CD4-positive, alpha-beta T cell treated with Interferon alpha-2 for 1 hour (primary cell): Measurements from ENCODE around the gene AHSG.
"Not testable (repeated sequence)": the region's sequence is repeated elsewhere in the genome, so short reads cannot be mapped to it uniquely, and the experiment has no call there.

Experiments used
- DNase-seq, 2 donors: peaks; one replicate each; pipeline ENCODE4 v3.0.0-alpha.2; 2020 to 2022

The AHSG gene

GRCh38 chr3:186618318-186618938, 5.6 kb downstream of the AHSG start:
- DNase-seq: no peak

- DNase-seq: no peak
These were observed 6.9 kb downstream of the AHSG start for GRCh38 chr3:186619787-186620212.

- DNase-seq: no peak
These were observed 7.6 kb downstream of the AHSG start for GRCh38 chr3:186620213-186621092.

GRCh38 chr3:186621894-186622650, 9.2 kb downstream of the AHSG start:
- DNase-seq: no peak

GRCh38 chr3:186622651-186623310, 9.9 kb downstream of the AHSG start:
- no peak for DNase-seq

GRCh38 chr3:186624598-186624997, 11.7 kb downstream of the AHSG start:
- no peak for DNase-seq

- no peak for DNase-seq
These were observed 12.8 kb downstream of the AHSG start for GRCh38 chr3:186625600-186626042.

GRCh38 chr3:186626254-186626847, 13.5 kb downstream of the AHSG start:
- no peak for DNase-seq

- no peak for DNase-seq
These were observed 15.1 kb downstream of the AHSG start for GRCh38 chr3:186627852-186628414.

GRCh38 chr3:186628756-186629155, 15.9 kb downstream of the AHSG start:
- DNase-seq: no peak

GRCh38 chr3:186630950-186631641, 18.2 kb downstream of the AHSG start:
- no peak for DNase-seq

- DNase-seq: no peak
These were observed 20.6 kb downstream of the AHSG start for GRCh38 chr3:186633481-186633880.

- not testable (repeated sequence) for DNase-seq
These were observed 21.3 kb downstream of the AHSG start for GRCh38 chr3:186634207-186634606.

- DNase-seq: no peak
These were observed 22.7 kb downstream of the AHSG start for GRCh38 chr3:186635532-186635931.

- no peak for DNase-seq
These were observed 23.7 kb downstream of the AHSG start for GRCh38 chr3:186636536-186636935.

- no peak for DNase-seq
These were observed 24.8 kb downstream of the AHSG start for GRCh38 chr3:186637686-186638085.

- DNase-seq: no peak
These were observed 25.4 kb downstream of the AHSG start for GRCh38 chr3:186638259-186638658.

GRCh38 chr3:186639778-186640472, 27.1 kb downstream of the AHSG start, which contains the start of gene FETUB:
FETUB (plus strand) TSS chr3:186640399; CDS start chr3:186640461, 62 bp downstream.
- DNase-seq: no peak

GRCh38 chr3:186640473-186640818, 27.6 kb downstream of the AHSG start:
- no peak for DNase-seq

- no peak for DNase-seq
These were observed 28.1 kb downstream of the AHSG start for GRCh38 chr3:186640929-186641328.

GRCh38 chr3:186642014-186642413, 29.2 kb downstream of the AHSG start:
- DNase-seq: no peak
